ENCODE measurements around the gene IRGM.

Gene IRGM

DNA sequence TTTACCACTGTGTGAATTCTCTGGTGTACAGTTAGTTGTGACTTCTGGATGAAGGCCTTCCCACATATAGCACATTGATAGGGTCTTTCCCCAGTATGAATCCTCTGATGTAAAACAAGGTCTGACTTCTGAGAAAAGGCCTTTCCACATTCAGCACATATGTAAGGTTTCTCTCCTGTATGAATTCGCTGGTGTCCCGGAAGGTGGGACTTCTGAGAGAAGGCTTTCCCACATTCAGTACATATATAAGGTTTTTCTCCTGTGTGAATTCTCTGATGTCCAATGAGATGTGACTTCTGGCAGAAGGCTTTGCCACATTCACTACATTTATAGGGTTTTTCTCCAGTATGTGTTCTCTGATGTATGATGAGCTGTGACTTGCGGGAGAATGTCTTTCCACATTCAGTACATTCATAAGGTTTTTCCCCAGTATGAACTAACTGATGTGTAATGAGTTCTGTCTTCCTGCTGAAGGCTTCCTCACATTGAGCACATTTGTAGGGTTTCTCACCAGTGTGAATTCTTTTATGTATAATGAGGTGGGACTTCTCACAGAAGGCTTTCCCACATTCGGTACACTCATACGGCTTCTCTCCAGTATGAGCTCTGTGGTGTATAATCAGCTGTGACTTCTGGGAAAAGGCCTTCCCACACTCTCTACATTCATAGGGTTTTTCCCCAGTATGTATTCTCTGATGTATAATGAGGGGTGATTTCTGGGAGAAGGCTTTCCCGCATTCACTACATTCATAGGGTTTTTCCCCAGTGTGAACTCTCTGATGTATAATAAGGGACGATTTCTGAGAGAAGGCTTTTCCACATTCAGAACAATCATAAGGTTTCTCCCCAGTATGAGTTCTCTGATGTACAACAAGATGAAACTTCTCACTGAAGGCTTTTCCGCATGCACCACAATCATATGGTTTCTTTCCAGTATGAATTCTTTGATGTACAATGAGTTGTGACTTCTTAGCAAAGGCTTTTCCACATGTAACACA, 49.4 kb downstream of the IRGM start:
- DNase-seq (ENCODE audit: low read depth) = no peak

All from activated T-cell treated with anti-CD3 and anti-CD28 coated beads for 24 hours (primary cell).